ENCODE data around the gene AGT.

GRCh38 chr1:230745071-230745470 is 31.1 kb upstream of the AGT start:
- TF ChIP-seq, protein P1, sequence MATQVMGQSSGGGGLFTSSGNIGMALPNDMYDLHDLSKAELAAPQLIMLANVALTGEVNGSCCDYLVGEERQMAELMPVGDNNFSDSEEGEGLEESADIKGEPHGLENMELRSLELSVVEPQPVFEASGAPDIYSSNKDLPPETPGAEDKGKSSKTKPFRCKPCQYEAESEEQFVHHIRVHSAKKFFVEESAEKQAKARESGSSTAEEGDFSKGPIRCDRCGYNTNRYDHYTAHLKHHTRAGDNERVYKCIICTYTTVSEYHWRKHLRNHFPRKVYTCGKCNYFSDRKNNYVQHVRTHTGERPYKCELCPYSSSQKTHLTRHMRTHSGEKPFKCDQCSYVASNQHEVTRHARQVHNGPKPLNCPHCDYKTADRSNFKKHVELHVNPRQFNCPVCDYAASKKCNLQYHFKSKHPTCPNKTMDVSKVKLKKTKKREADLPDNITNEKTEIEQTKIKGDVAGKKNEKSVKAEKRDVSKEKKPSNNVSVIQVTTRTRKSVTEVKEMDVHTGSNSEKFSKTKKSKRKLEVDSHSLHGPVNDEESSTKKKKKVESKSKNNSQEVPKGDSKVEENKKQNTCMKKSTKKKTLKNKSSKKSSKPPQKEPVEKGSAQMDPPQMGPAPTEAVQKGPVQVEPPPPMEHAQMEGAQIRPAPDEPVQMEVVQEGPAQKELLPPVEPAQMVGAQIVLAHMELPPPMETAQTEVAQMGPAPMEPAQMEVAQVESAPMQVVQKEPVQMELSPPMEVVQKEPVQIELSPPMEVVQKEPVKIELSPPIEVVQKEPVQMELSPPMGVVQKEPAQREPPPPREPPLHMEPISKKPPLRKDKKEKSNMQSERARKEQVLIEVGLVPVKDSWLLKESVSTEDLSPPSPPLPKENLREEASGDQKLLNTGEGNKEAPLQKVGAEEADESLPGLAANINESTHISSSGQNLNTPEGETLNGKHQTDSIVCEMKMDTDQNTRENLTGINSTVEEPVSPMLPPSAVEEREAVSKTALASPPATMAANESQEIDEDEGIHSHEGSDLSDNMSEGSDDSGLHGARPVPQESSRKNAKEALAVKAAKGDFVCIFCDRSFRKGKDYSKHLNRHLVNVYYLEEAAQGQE (IDR thresholded peaks at IDR 0.05): no peak
- no peak for TF ChIP-seq E2F6 (IDR thresholded peaks at IDR 0.05; ENCODE audit: borderline replicate concordance, low read depth)
- TF ChIP-seq POLR2A (IDR thresholded peaks at IDR 0.05; ENCODE audit: low read length): no peak
- TF ChIP-seq, protein P2, sequence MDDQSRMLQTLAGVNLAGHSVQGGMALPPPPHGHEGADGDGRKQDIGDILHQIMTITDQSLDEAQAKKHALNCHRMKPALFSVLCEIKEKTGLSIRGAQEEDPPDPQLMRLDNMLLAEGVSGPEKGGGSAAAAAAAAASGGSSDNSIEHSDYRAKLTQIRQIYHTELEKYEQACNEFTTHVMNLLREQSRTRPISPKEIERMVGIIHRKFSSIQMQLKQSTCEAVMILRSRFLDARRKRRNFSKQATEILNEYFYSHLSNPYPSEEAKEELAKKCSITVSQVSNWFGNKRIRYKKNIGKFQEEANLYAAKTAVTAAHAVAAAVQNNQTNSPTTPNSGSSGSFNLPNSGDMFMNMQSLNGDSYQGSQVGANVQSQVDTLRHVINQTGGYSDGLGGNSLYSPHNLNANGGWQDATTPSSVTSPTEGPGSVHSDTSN (IDR thresholded peaks at IDR 0.05): no peak
- TF ChIP-seq FOSL2 (IDR thresholded peaks at IDR 0.05): no peak
- no peak for TF ChIP-seq FOSL2 (CRISPR knock-in tag; IDR thresholded peaks at IDR 0.05)

Measured in A549 (cell line).